Esophagus squamous epithelium (tissue), 5 donors: ENCODE results near the gene TMEM98. TPM values are rescaled to one million over a fixed set of nuclear protein-coding genes. Genes with fewer than 3 reads are reported as not detected.

Experiments used
- DNase-seq: peaks from one replicate; lab custom pipeline; 2025; lab: John Stamatoyannopoulos, UW
- H3K27ac ChIP-seq, 4 donors: fragments of 200-600 bp; sonication (generic); one replicate each; pipeline ENCODE4 v1.5.1; 2016 to 2019; ENCODE audit warnings: mild to moderate bottlenecking in 1 of 4
- H3K27me3 ChIP-seq, 4 donors: fragments of 200-600 bp; sonication (generic); 1 replicate in 3 of 4; 2 replicates in 1 of 4; pipeline versions ENCODE4 v1.5.1 to v1.6.0; 2017 to 2021; ENCODE audit warnings: antibody characterized with exemption in 1 of 4
- H3K36me3 ChIP-seq, 3 donors: fragments of 200-600 bp; sonication (generic); one replicate each; pipeline ENCODE4 v1.5.1; 2016 to 2019
- H3K4me1 ChIP-seq, 3 donors: fragments of 200-600 bp; sonication (generic); one replicate each; pipeline ENCODE4 v1.5.1; 2017 to 2019
- H3K4me3 ChIP-seq, 4 donors: fragments of 200-600 bp; sonication (generic); 1 replicate in 3 of 4; 2 replicates in 1 of 4; pipeline ENCODE4 v1.5.1; 2016 to 2019; ENCODE audit warnings: mild to moderate bottlenecking in 2 of 4, moderate library complexity in 1 of 4
- H3K9me3 ChIP-seq, 3 donors: fragments of 200-600 bp; sonication (generic); one replicate each; pipeline ENCODE4 v1.5.1; 2016 to 2019
- CTCF ChIP-seq, 6 experiments: fragments of 450-650 bp in 4 of 6; fragments of 200-600 bp in 2 of 6; sonication (generic) in 2 of 6; IDR thresholded peaks; one replicate each; pipeline ENCODE4 v1.5.1; 2016 to 2019; ENCODE audit warnings: antibody characterized with exemption in 6 of 6, mild to moderate bottlenecking in 4 of 6, moderate library complexity in 4 of 6
- POLR2A ChIP-seq, 4 donors: fragments of 450-650 bp; IDR thresholded peaks; one replicate each; pipeline ENCODE4 v1.6.1; 2017; ENCODE audit warnings: antibody characterized with exemption in 4 of 4, mild to moderate bottlenecking in 4 of 4, moderate library complexity in 3 of 4
- WGBS, 2 donors: methylation state at CpG; one replicate each; pipeline ENCODE4 v1.1.5; 2018; 5-methylcytosine and 5-hydroxymethylcytosine counted together
- intact Hi-C: fragments of 100-400 bp; cut with DNase I; formaldehyde crosslinking; loops from one replicate; pipeline ENCODE4 v1.15.0; 2022
- total RNA-seq, 4 donors: library from RNA; depleted of rRNA; stranded (reverse); fragments of >200 nt; gene quantifications; one replicate each; pipeline ENCODE4 v1.1.0, GENCODE V29; 2016
- donor health status: DM: yes; HTN: yes; CAD: no.

Gene TMEM98
- total RNA-seq, 4 donors from 2014 or later = 6.4 to 61.4 (median 27.8) TPM

DNA sequence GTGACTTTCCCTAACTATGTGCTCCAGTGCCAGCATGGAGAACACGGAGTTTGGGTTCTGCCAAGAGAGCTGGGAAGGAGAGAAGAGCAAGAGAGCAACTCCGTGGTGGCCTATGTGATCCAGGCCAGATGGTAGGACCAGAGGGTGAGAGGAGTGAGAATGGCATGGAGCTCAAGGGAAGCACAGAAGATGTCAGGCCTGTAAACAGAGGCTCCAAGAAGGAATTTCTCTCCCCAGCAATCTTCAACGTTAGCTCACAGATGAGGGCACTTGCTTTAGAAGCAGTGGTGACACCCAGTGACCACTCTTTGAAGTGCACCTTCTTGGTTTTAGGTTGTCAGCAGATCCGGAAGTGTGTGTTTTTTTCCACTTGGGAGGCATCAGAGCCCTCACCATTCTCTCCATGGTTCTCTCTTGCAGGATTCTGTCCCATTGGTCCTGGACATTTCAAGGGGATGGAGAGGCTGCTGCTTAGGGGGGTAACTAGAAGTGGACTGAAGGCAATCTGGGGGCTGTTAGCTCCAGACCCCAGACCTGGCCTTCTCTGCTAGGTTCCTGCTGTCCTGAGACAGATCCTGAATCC lies 18.1 kb upstream of the TMEM98 start:
- Histone ChIP-seq H3K4me3 (no peak overlapping the region), H3K27ac (peak overlapping the region in 2 of 4 donors; percentile 26 to 42), H3K4me1 (peaks cover 0 to 26% (median 3%) of the 10 kb centered on the region in 3 donors), H3K9me3 (no peaks in the 10 kb centered on the region), H3K27me3 (no peaks in the 10 kb centered on the region), H3K36me3 (no peaks in the 10 kb centered on the region)
- 18 to 24% methylated on average over 4 of the region's 4 CpGs for WGBS, 2 donors
- DNase-seq = no peak
- intact Hi-C loops = no loop called here
- TF ChIP-seq POLR2A (IDR thresholded peaks at IDR 0.05) (no peak), CTCF (IDR thresholded peaks at IDR 0.05) (peak; percentile 48 to 88 (median 78))

- TF ChIP-seq POLR2A (IDR thresholded peaks at IDR 0.05) (no peak), CTCF (IDR thresholded peaks at IDR 0.05) (no peak)
- H3K4me3 ChIP-seq = no peak overlapping the region
- intact Hi-C loops = no loop called here
- DNase-seq = no peak
- no peaks in the 10 kb centered on the region for H3K36me3 ChIP-seq
- H3K9me3 ChIP-seq = no peaks in the 10 kb centered on the region
- H3K4me1 ChIP-seq = peaks cover 0 to 26% (median 3%) of the 10 kb centered on the region in 3 donors
- no peak overlapping the region for H3K27ac ChIP-seq
- H3K27me3 ChIP-seq = no peaks in the 10 kb centered on the region
- WGBS, 2 donors = 75 to 96% methylated on average over 3 of the region's 3 CpGs
Observed at GRCh38 chr17:32910769-32911168, 17.2 kb upstream of the TMEM98 start.

- Histone ChIP-seq H3K4me1 (peaks cover 0 to 26% (median 3%) of the 10 kb centered on the region in 3 donors), H3K9me3 (no peaks in the 10 kb centered on the region), H3K36me3 (no peaks in the 10 kb centered on the region), H3K27ac (peak overlapping the region; percentile 35 to 81 (median 67)), H3K4me3 (peak overlapping the region in 3 of 4 donors; percentile 3 to 42 (median 24)), H3K27me3 (no peaks in the 10 kb centered on the region)
- TF ChIP-seq CTCF (IDR thresholded peaks at IDR 0.05) (peak in 2 of 6 experiments; percentile 9 to 18), POLR2A (IDR thresholded peaks at IDR 0.05) (no peak)
- intact Hi-C loops = no loop called here
- 10 to 22% methylated on average over 10 of the region's 10 CpGs for WGBS, 2 donors
- no peak for DNase-seq
Observed at GRCh38 chr17:32912218-32912897, 15.6 kb upstream of the TMEM98 start.

- Histone ChIP-seq H3K27ac (no peak overlapping the region), H3K4me3 (no peak overlapping the region), H3K36me3 (no peaks in the 10 kb centered on the region), H3K27me3 (no peaks in the 10 kb centered on the region), H3K9me3 (no peaks in the 10 kb centered on the region), H3K4me1 (peaks cover 0 to 26% (median 3%) of the 10 kb centered on the region in 3 donors)
- intact Hi-C loops = no loop called here
- no peak for DNase-seq
- 91 to 100% methylated on average over 4 to 6 of the region's 7 CpGs for WGBS, 2 donors
- TF ChIP-seq CTCF (IDR thresholded peaks at IDR 0.05) = no peak
- TF ChIP-seq POLR2A (IDR thresholded peaks at IDR 0.05) = no peak
Observed at GRCh38 chr17:32913593-32913992, 14.4 kb upstream of the TMEM98 start.

- Histone ChIP-seq H3K4me3 (no peak overlapping the region), H3K9me3 (no peaks in the 10 kb centered on the region), H3K27ac (no peak overlapping the region), H3K36me3 (no peaks in the 10 kb centered on the region), H3K27me3 (no peaks in the 10 kb centered on the region), H3K4me1 (peaks cover 0 to 26% (median 3%) of the 10 kb centered on the region in 3 donors)
- intact Hi-C loops = no loop called here
- DNase-seq = no peak
- WGBS, 2 donors = 82 to 89% methylated on average over 1 to 3 of the region's 3 CpGs
- TF ChIP-seq POLR2A (IDR thresholded peaks at IDR 0.05) = no peak
Observed at GRCh38 chr17:32914181-32914580, 13.8 kb upstream of the TMEM98 start.
